NCI-H748 treated with DMSO at 0.1 percent for 48 hours (cell line): Measurements from ENCODE around the gene HPSE2.
A peak's percentile ranks its signal among the peaks of the same experiment; 100 is the strongest.

Source experiments
- DNase-seq: peaks from one replicate; lab custom pipeline; 2025; lab: John Stamatoyannopoulos, UW

The HPSE2 gene

DNA sequence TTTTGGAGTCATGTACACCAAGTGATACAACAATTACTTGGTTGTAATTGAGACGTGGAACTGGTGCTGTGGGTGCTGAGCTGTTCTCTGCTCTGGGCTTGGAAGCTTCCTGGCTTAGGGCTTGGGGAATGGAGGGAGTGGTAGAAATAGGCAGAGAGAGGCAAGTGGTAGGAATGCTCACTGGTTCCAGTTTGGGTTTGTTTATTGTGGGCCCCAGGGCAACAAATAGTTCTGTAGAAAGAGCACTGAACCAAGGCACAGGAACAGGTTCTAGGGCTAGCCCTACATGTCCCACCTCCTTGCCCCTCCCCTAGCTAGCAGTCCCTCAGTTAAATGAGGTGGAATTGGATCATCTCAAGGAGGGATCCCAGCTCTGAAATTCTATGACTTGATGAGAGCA is 622.2 kb downstream of the HPSE2 start:
- no peak for DNase-seq

DNA sequence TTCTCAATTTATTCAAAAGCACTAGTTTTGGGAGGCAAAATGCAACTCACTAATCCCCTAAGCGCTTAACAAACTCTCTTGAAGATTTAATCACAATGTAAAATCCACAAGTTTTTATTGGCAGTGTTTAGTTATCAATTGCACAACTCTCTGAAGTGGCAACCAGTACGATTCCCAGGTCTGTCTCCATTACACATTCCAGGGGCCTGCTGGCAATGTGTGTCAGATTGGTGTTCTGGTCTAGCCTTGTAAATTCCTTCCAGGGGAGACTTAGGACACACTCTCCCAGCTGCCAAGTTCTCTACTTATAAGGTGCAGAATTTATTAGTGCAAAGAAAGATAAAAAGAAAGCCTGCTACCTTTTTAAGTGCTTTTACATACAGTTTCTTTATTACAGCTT is 624.2 kb downstream of the HPSE2 start:
- no peak for DNase-seq

DNA sequence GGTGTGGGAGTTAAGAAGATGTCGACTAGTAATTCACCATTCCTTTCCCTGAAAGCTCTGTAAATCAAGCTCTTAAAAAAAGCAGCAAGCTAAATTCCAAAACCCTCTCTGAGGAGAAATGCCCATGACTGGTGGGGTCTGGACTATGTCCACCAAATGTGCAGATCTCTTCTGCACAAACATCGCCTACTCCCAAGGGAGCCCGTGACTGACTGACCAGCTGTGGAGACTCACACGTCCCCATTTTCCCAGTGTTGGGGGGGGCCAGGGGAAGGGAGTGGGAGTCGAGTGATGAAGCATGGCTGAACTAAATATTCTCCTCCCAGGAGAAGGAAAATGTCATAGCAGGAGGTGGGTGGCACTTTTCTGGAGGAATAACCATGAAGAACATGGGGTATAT is 624.8 kb downstream of the HPSE2 start:
- DNase-seq: no peak

DNA sequence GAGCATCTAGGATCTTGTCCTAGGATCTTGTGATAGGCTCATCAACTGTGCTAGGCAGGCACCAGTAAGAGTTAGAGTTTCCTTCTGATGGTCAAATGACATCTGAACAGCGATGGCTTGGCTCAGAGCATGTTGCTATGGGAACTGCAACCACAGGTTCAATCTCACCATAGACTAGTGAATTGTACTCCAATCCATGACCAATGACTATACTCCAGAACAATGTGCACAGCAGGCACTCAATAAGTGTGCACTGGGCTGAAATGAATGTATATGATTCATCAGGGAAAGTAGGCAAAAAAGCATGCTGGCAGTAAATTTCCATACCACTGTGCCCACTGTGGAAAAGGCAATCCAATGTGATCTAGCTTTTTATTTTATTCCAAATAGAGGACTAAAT is 625.4 kb downstream of the HPSE2 start:
- DNase-seq: no peak

DNA sequence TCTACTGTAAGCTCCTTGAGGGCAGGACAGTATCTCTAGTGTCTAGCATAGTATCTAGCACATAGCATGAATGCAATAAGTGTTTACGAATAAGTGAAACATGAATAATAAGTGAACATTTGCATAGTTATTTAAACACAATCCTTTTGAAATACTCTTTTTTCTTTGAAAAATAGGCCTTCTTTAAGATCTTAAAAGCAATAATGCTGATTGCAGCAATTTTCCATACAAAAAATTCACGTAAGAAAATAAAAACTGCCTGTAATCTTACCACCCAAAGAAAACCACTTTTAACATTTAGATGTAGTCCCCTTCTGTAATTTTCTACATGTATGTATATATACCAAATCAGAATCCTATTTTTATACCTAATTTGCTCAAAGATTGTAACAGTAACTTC is 626.4 kb downstream of the HPSE2 start:
- DNase-seq: no peak

DNA sequence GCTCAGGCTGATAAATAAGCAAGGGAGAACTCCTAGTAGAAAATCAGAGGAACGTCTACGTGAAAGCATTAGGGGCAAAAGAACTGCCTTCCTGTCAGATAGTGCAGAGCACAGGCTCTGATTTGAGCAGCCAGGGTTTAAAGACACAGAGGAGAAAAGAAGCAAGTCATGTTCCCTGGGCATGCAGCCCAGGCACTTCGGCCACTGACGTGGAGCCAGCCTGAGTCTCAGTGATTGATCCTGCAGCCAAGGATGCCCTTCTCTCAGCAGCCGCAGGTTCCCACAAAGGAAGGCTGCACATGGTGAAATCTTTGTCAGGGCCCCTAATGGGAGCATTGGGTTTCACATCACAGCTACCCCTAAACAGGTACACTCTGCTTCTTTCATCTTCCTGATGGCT is 627.2 kb downstream of the HPSE2 start:
- DNase-seq: no peak

DNA sequence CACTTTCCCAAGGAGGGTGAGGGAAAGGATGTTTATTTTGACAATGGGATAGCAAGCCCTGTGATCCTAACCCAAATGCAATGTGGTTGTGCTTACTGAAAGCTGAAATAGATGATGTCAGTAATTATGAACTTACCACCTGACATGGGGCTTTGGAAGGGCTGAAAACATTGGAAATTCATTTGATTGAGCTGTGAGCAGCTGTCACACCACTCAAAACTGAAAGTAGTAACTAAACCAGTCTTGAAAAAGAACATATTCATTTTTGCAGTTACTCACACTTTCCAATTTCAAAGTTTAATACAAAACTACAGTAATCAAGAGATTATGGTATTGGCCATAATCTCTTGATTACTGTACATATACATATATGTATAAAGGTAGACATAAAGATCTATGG is 633.4 kb downstream of the HPSE2 start:
- DNase-seq: no peak

DNA sequence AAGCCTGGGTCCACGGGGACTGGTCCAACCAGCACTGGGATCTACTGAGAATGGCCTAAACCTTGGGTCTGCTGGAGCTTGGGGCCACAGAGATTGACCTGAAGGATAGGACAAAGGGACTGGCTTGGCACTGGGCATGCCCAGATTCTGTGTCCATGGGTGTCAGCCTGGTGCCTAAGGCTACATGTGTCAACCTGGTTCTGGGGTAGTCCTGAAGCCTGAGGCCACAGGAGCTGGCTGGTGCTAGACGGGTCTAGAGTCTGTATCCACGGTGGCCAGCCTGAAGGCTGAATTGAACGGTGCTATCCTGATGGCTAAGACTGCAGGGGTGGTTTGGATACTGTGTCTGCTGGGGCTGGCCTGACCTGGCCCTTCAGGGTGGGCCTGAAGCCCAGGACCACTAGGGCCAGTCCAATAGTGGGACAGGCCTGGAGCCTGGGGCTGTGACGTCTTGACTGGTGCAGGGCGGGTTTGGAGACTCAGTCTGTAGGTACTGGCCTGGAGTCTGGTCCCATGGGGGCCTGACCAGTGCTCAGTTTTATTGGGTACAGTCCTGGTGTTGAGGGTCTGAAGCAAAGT is 636.5 kb downstream of the HPSE2 start:
- DNase-seq: no peak

DNA sequence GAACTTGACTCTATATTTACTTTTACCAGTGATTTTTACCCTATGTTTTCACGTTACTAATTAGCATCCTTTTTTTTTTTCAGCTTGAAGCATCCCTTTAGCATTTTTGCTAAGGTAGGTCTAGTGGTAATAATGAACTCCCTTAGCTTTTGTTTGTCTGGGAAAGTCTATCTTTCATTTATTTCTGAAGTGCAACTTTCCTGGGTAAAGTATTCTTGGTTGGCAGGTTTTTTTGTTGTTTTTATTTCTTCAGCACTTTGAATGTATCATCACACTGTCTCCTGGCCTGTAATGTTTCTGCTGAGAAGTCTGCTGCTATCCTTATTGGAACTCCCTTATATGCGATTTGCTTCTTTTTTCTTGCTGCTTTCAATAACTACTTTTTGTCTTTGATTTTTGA is 639.2 kb downstream of the HPSE2 start:
- DNase-seq: no peak

DNA sequence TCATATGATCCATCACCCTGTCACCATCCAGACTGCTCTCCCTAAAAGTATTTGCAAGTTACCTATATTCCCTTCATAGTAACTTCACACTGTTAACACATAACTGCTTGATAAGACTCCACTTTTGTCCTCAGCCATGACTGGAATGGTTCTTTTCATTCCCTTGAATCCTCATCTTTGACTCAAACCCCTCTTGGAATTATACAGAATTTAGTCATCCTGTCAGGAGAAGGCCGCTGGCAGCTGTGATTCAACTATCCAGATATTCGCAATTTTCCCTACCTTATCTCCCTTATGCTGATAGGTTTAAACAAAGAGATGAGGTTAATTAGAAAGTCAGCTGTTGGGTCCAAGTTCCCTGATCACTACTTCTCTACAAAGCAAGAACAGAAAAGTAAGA is 646.0 kb downstream of the HPSE2 start:
- no peak for DNase-seq

DNA sequence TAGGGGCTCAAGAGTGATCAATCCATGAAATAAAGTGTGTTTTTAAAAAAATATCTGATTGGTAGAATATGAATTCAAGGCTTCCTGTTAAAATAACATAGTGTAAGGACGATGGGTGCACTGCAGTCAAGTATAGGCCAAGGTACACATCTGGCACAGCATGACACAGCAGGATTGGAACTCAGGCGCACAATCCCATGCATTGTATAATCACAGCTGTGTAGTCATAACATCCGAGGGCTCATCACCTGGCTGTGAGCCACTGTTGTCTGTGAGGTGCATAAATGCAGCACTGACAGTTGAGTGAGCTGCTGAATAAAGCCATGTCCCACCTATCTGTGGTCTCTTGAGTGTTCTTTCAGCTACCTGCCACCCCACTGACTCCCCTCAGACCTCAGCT is 646.6 kb downstream of the HPSE2 start:
- no peak for DNase-seq

DNA sequence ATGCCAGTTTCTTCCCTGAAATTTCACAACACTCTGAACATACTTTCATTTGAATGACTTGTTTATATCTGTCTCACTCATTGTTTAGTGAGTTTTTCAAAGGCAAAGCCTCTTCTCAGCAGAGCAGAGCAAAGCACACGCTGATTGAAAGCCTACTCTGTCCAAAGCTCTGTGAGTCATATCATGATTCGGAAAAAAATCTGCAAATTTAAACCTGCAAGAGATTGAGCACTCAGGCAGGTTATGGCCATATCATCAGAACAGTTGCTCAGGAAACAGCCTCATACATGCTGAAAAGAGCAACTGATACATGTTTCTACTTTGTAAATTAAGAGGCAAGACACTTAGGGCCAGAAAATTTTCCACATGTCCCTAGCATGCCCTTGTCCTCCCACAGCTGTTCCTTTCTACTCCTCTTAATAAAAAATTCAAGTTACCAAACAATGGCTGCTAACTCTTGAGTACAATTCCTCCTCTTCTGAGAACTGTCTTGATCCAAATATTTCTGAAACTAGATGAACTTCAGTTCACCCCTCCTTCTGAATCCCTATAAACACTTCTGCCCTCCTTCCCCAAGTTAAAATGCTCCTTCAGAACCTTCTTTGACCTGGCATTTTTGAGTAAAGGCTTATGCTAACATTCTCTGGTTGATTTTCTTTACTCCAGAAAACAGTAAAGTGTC is 648.4 kb downstream of the HPSE2 start:
- no peak for DNase-seq

DNA sequence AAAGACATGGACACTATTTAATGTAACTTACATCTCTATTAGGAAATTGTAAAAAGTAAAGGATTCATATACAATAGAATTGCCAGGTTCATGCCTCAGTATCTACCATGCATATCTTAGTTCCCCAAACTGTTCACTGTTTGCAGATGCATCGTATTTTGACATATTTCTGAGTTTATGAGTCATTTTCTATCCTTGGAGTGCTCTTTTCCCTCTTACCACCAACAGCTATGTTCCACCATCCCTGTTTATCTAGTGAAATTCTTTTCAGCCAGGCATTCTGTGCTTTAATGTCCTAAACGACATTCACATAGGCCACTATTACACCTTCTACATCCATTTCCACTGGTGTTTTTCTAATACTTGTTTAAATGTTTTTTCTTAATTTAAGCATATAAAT is 649.6 kb downstream of the HPSE2 start:
- no peak for DNase-seq

DNA sequence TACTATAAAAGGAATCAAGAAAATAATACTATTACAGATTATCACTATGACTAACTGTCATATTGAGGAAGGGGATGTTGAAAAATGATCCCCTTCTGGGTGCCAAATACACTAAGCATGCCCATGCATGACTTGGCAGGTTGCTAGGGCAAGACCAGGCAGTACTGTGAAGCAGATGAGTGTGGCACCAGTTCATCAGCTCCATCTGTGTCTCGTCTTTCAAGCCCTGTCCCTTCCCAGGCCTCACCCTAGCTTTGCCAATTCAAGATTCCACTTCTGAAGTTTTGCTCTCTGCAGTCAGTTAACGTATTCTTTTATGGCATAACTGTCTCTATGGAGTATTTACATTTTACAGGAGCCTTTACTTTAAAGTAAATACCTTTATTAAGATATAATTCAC is 653.3 kb downstream of the HPSE2 start:
- DNase-seq: no peak

DNA sequence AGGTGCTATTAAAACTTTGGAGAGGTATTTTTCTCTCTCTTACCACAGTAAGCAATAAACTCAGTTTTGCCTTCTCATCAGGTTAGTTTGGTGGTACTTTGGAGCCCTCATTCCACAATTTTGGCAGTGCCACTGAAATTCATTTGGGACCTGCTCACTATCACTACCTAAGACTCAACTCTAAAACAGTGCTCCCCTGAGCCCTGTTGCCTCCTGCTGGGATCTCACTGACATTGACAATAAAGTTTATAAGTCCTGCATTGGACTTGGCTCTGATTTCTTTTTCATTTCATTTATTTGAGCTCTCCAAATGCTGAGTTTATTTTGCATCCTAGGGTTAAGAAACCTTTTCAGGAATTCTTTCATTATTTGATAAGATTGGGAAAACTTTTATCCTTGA is 658.1 kb downstream of the HPSE2 start:
- DNase-seq: no peak

DNA sequence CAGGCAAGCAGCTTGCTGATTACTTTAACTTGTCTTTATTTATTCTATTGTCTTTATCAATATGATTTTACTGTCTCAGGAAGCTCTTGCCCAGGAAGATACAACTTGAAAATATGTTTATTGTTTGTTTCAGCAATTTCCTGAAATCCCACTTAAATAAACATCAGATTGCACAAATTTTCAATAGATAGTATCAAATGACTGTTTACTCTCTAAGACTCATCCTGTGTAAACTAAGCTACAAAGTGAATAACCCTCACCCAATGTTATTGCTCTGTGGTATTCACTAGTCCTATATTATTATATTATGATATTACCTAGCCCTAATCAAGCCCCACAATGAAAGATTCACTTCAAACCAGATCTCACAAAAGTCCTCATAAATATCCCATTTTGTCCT is 658.5 kb downstream of the HPSE2 start:
- peak; percentile 9 for DNase-seq

DNA sequence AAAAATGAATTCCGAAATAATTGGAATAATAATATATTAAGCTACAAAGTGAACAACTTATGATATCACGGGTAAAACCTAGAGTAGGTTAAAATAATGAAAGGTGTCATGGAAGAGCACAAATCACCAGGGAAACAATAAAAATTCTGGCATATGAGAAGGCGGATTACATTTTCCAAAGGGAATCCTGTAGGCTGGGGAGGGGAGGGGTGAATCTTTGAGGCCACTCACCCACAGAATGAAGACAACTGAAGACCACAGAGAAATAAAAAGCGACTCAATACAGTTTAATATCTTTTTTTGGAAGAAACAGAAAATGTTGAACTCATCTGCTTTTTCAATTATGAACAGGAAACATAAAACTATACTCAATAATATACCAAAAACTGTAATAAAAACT is 659.6 kb downstream of the HPSE2 start:
- DNase-seq: no peak

DNA sequence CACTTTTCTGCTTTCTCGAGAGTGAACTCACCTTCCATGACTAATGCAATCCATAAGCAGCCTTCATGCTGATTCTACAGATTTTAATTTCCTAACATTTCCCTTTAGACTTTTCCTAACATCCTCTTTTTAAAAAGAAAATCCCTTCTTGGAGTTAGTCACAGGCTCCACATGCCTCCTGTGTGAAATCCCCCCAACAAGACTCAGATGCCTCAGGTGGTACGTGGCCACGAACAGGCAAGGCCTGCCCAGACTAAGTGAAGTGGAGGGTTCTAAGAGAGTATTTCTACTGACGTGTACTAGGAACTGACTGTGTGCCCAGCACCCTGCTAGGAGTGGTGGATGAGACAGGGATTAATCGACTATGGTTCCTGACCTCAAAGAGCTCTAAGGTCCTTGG is 663.1 kb downstream of the HPSE2 start:
- no peak for DNase-seq

DNA sequence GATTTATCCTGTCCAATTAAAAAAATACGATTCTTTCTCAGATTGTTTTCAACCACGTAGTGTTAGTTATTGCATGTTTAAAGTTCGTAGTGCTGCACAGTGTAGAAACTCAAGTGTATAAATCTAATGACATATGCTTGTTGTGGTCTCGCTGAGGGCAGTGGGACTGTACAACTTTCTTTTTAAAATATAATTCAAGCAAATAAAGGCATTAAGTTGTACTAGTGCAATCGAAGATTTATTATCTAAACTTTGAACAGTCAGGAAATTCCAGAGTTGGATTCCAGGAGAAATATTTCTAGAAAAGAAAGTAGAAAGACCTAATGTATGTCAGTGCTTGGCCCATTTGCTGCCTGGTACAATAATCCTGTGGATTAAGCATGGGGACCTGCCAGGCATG is 664.8 kb downstream of the HPSE2 start:
- no peak for DNase-seq

DNA sequence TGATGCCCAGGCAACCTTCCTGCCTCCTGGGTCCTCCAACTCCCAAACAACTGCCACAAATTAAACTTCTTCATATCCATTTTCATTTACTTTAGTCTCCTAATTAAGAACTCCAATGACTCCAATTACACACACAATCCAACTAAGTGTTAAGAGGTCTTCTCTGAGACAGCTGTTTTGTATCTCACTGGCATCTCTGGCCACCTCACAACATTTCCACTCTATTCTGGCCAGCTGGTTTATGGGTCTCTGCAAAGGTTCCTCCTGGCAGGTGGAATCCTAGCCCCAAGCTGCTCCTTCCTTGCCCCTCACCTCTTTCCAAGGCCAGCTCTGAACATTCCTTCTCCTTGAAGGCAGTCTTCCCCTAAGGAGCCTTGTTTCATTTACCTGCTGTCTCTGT is 665.8 kb downstream of the HPSE2 start:
- no peak for DNase-seq

DNA sequence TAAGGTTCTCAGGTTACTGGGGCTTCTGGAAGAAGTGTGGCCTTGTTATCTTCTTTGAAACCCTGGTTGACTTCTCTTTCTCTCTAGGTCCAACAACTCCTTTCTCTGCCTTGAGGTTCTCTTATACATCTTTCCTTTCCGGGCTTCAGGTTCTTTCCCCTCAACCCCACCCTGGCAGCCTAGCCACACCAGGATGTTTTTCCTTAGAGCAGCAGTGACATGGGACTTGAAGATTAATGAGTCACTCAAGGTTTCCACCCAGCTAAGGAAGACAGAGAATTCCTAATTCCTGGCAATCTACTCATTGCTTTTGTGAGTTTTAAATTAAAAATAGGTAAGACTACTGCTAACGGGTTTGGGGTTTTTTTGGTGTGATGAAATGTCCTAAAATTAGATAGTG is 667.1 kb downstream of the HPSE2 start:
- DNase-seq: no peak

DNA sequence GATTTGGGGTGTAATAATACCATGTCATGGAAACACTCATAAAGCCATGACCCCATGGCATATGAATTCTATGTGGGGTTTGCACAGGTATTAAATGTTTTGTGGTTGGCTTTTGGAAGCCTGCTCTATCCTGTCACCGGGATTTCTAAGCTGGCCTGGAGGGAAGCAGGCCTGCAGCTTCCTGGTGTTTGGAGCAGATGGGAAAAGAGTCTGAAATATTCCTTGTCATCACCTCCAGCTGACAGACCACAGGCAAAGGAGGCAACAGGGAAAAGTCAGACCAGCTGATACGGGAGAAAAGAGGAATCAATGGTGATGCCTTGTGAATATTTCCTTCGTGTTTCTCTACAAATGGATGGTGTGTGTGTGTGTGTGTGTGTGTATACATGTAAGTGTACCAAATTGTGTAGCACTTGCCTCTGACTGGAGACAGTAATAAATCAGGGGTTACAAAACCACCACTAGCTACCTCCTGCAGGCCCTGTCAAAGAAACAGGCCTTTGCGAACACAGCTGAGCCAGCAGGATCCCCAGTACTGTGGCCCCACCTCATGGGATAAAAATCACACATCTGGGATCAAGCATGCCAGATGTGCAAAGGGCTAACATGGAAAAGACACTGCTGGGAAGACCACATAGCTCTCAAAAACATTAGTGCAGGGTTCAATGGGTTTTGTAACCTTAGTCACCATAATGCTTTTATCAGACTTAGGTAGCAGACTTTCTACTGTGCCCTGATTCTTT is 668.1 kb downstream of the HPSE2 start:
- no peak for DNase-seq

DNA sequence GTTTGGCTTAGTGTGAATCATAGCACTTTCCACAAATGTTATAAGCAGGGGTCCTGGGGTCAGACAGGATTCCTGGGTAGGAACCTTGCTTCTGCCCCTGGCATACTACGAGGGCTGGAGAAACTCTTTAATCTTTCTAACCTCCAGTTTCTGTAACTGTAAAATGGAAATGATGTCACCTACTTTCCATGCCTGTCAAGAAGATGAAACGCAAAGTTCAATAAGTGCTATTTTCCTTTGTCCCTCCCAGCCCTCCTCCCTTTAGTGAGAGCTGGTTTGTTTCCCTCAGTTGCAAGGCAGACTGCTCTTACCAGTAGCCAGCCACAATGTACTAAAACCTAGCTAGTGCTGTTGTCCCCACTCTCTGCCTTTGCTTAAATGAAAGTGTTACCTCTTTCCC is 671.8 kb downstream of the HPSE2 start:
- no peak for DNase-seq

DNA sequence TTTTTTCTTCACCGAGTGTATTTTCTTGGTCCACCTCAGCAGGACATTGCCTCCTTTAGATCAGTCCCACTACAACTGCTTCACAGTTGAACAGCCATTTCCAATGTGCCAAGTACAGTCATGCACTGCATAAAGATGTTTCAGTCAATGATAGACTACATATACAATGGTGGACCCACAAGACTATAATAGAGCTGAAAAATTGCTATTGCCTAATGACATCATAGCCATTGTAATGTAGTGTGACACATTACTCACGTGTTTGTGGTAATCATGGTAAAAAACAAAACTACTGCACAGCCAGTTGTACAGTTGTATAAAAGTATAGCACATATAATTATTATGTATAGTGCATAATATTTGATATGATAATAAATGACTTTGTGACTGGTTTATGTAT is 675.1 kb downstream of the HPSE2 start:
- DNase-seq: no peak
